Measurements from ENCODE around the gene TCP11L2.

Gene TCP11L2

GRCh38 chr12:106315523-106315922 is 13.0 kb downstream of the TCP11L2 start:
- no peak overlapping the region for H3K27ac ChIP-seq (ENCODE audit: low read depth, low read length)
- no peak overlapping the region for H3K4me3 ChIP-seq (ENCODE audit: low read depth in 1 of 2, low read length in 2 of 2)
- H3K36me3 ChIP-seq (ENCODE audit: control insufficient read depth in 1 of 2, insufficient read depth in 2 of 2, low read length in 2 of 2): peaks cover 0 to 32% of the 10 kb centered on the region in 2 donors

DNA sequence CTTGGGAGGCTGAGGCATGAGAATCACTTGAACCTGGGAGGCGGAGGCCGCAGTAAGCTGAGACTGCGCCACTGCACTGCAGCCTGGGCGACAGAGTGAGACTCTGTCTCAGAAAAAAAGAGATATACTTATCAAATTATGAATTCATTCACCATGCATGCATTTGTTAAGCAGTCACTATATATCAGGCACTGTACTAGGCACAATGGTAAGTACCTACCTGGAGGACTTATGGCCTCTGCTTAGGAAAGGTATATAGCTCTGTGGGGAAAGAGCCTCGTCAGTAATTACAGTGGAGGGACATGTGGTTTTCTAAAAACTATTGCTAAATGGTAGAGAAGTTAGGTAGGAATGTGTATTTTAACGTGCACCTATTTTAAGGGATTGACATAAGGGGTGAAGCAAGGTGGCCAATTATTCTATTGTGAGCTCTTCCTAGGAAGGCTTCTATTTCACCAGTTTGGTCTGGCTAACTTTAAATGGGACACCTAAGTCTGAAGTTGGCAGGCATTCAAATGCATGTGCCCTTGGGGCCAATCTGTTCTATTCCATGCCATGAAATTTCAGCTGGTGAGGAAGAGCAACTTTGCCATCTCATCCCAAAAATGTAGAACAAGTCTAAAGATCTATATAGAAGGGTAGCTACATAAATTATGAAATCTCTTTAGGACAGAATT is 15.0 kb downstream of the TCP11L2 start:
- no peak overlapping the region for H3K9ac ChIP-seq (ENCODE audit: low read depth in 1 of 2, low read length in 2 of 2)
- no peaks in the 10 kb centered on the region for H3K9me3 ChIP-seq (ENCODE audit: control insufficient read depth in 1 of 2, low read length in 2 of 2)
- H3K27ac ChIP-seq (ENCODE audit: low read depth, low read length): no peak overlapping the region
- H3K4me3 ChIP-seq (ENCODE audit: low read depth in 1 of 2, low read length in 2 of 2): no peak overlapping the region
- no peaks in the 10 kb centered on the region for H3K4me1 ChIP-seq (ENCODE audit: control insufficient read depth in 1 of 2, insufficient read depth in 2 of 2, low read length in 2 of 2)
- peaks cover 8 to 48% of the 10 kb centered on the region in 2 donors for H3K36me3 ChIP-seq (ENCODE audit: control insufficient read depth in 1 of 2, insufficient read depth in 2 of 2, low read length in 2 of 2)
- no peaks in the 10 kb centered on the region for H3K27me3 ChIP-seq (ENCODE audit: control insufficient read depth in 1 of 2, insufficient read depth in 2 of 2, low read length in 2 of 2)

More at GRCh38 chr12:106315523-106315922, 13.0 kb downstream of the TCP11L2 start:
- no peaks in the 10 kb centered on the region for H3K27me3 ChIP-seq (ENCODE audit: control insufficient read depth in 1 of 2, insufficient read depth in 2 of 2, low read length in 2 of 2)
- peaks cover 3 to 5% of the 10 kb centered on the region in 2 donors for H3K4me1 ChIP-seq (ENCODE audit: control insufficient read depth in 1 of 2, insufficient read depth in 2 of 2, low read length in 2 of 2)
- no peaks in the 10 kb centered on the region for H3K9me3 ChIP-seq (ENCODE audit: control insufficient read depth in 1 of 2, low read length in 2 of 2)
- no peak overlapping the region for H3K9ac ChIP-seq (ENCODE audit: low read depth in 1 of 2, low read length in 2 of 2)

GRCh38 chr12:106321139-106321850 is 18.8 kb downstream of the TCP11L2 start:
- Histone ChIP-seq H3K9ac (ENCODE audit: low read depth in 1 of 2, low read length in 2 of 2) (no peak overlapping the region), H3K36me3 (ENCODE audit: control insufficient read depth in 1 of 2, insufficient read depth in 2 of 2, low read length in 2 of 2) (peaks cover 19 to 55% of the 10 kb centered on the region in 2 donors), H3K9me3 (ENCODE audit: control insufficient read depth in 1 of 2, low read length in 2 of 2) (no peaks in the 10 kb centered on the region), H3K4me3 (ENCODE audit: low read depth in 1 of 2, low read length in 2 of 2) (no peak overlapping the region), H3K27ac (ENCODE audit: low read depth, low read length) (no peak overlapping the region), H3K4me1 (ENCODE audit: control insufficient read depth in 1 of 2, insufficient read depth in 2 of 2, low read length in 2 of 2) (no peaks in the 10 kb centered on the region), H3K27me3 (ENCODE audit: control insufficient read depth in 1 of 2, insufficient read depth in 2 of 2, low read length in 2 of 2) (no peaks in the 10 kb centered on the region)

DNA sequence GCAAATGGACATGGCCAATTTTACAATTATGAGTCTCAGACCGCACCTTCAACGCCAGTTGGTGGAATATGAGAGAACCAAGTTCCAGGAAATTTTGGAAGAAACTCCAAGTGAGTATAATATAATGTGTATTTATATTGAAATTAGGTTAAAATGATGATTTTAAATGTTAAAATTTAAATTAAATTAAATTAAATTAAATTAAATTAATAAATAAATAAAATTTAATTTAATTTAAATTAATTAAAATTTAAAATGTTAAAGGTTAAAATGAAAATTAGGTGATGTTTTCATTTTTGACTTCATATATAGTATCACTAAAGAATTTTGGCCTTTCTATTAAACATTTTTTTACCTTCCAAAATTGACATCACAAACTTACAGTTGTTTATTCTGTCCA is 21.0 kb downstream of the TCP11L2 start:
- H3K4me3 ChIP-seq (ENCODE audit: low read depth in 1 of 2, low read length in 2 of 2): no peak overlapping the region
- no peaks in the 10 kb centered on the region for H3K9me3 ChIP-seq (ENCODE audit: control insufficient read depth in 1 of 2, low read length in 2 of 2)
- peaks cover 0 to under 1% of the 10 kb centered on the region in 2 donors for H3K4me1 ChIP-seq (ENCODE audit: control insufficient read depth in 1 of 2, insufficient read depth in 2 of 2, low read length in 2 of 2)
- H3K27ac ChIP-seq (ENCODE audit: low read depth, low read length): no peak overlapping the region
- H3K9ac ChIP-seq (ENCODE audit: low read depth in 1 of 2, low read length in 2 of 2): no peak overlapping the region
- peaks cover 22 to 48% of the 10 kb centered on the region in 2 donors for H3K36me3 ChIP-seq (ENCODE audit: control insufficient read depth in 1 of 2, insufficient read depth in 2 of 2, low read length in 2 of 2)
- H3K27me3 ChIP-seq (ENCODE audit: control insufficient read depth in 1 of 2, insufficient read depth in 2 of 2, low read length in 2 of 2): no peaks in the 10 kb centered on the region

DNA sequence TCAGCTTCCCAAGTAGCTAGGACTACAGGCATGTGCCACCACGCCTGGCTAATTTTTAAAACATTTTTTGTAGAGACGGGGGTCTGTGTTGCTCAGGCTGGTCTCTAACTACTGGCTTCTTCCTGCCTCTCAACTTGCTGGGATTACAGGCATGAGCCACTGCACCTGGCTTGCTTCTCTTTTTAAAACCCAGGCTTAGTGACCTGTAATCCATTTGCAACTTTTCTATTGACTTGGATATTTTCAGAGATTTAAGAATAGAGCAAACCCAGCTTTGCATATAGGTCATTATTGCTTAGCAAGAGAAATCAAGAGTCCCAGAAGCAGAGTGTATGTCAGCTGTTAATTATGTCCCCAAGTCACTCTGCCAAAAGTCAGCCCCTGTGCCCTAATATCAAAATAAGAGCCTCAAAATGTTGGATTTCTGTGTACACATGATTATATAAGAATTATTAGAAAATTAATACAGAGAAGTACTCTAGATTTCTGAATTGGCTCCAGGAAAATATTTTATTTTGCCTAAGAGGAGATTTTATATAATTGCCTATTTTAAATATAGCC is 24.9 kb downstream of the TCP11L2 start:
- Histone ChIP-seq H3K4me3 (ENCODE audit: low read depth in 1 of 2, low read length in 2 of 2) (no peak overlapping the region), H3K4me1 (ENCODE audit: control insufficient read depth in 1 of 2, insufficient read depth in 2 of 2, low read length in 2 of 2) (peaks cover 0 to 9% of the 10 kb centered on the region in 2 donors), H3K27ac (ENCODE audit: low read depth, low read length) (no peak overlapping the region), H3K27me3 (ENCODE audit: control insufficient read depth in 1 of 2, insufficient read depth in 2 of 2, low read length in 2 of 2) (no peaks in the 10 kb centered on the region), H3K36me3 (ENCODE audit: control insufficient read depth in 1 of 2, insufficient read depth in 2 of 2, low read length in 2 of 2) (peaks cover 14 to 25% of the 10 kb centered on the region in 2 donors), H3K9me3 (ENCODE audit: control insufficient read depth in 1 of 2, low read length in 2 of 2) (no peaks in the 10 kb centered on the region), H3K9ac (ENCODE audit: low read depth in 1 of 2, low read length in 2 of 2) (no peak overlapping the region)

GRCh38 chr12:106328735-106329134 is 26.2 kb downstream of the TCP11L2 start:
- H3K27ac ChIP-seq (ENCODE audit: low read depth, low read length): no peak overlapping the region
- peaks cover 0 to 9% of the 10 kb centered on the region in 2 donors for H3K4me1 ChIP-seq (ENCODE audit: control insufficient read depth in 1 of 2, insufficient read depth in 2 of 2, low read length in 2 of 2)
- peaks cover 14 to 17% of the 10 kb centered on the region in 2 donors for H3K36me3 ChIP-seq (ENCODE audit: control insufficient read depth in 1 of 2, insufficient read depth in 2 of 2, low read length in 2 of 2)

DNA sequence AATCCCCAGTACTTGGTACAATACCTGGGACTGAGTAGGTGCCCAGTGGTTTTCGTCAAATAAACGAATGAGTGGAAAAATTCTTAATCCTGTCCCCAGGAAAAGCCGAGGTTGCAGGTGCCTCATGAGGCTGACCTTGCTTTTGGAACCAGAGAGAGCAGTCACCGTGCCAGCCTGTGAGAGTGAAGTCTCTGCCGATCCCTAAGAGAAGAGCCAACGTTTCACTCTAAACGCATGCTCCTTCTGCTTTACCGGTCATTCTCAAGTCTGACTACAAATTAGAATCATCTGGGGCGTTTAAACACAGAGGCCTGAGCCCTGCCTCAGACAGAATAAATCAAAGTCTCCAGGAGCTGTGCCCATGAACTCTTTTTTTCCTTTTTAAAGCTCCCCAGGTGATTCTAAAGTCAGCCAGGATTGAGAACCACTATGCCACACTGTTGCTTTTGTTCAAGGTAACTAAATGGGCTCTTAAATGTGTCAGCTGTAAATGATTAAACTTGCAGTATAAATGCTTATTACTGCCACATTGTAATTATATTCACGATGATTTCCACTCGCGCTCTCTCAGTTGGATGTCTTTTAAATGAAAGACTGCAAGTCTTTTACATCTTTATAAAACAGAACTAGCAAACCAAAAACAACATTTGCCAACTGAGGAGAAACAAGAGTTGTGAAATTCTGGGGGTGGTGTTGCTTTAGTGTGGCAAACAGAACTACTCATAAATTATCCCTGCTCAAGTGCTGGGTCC is 26.9 kb downstream of the TCP11L2 start:
- peaks cover 0 to 9% of the 10 kb centered on the region in 2 donors for H3K4me1 ChIP-seq (ENCODE audit: control insufficient read depth in 1 of 2, insufficient read depth in 2 of 2, low read length in 2 of 2)
- H3K27me3 ChIP-seq (ENCODE audit: control insufficient read depth in 1 of 2, insufficient read depth in 2 of 2, low read length in 2 of 2): no peaks in the 10 kb centered on the region
- H3K9ac ChIP-seq (ENCODE audit: low read depth in 1 of 2, low read length in 2 of 2): no peak overlapping the region
- H3K9me3 ChIP-seq (ENCODE audit: control insufficient read depth in 1 of 2, low read length in 2 of 2): no peaks in the 10 kb centered on the region
- H3K27ac ChIP-seq (ENCODE audit: low read depth, low read length): no peak overlapping the region
- H3K36me3 ChIP-seq (ENCODE audit: control insufficient read depth in 1 of 2, insufficient read depth in 2 of 2, low read length in 2 of 2): peaks cover 8 to 11% of the 10 kb centered on the region in 2 donors
- H3K4me3 ChIP-seq (ENCODE audit: low read depth in 1 of 2, low read length in 2 of 2): no peak overlapping the region

More at GRCh38 chr12:106328735-106329134, 26.2 kb downstream of the TCP11L2 start:
- Histone ChIP-seq H3K9me3 (ENCODE audit: control insufficient read depth in 1 of 2, low read length in 2 of 2) (no peaks in the 10 kb centered on the region), H3K27me3 (ENCODE audit: control insufficient read depth in 1 of 2, insufficient read depth in 2 of 2, low read length in 2 of 2) (no peaks in the 10 kb centered on the region), H3K9ac (ENCODE audit: low read depth in 1 of 2, low read length in 2 of 2) (no peak overlapping the region), H3K4me3 (ENCODE audit: low read depth in 1 of 2, low read length in 2 of 2) (no peak overlapping the region)

- Histone ChIP-seq H3K36me3 (ENCODE audit: control insufficient read depth in 1 of 2, insufficient read depth in 2 of 2, low read length in 2 of 2) (no peaks in the 10 kb centered on the region), H3K4me1 (ENCODE audit: control insufficient read depth in 1 of 2, insufficient read depth in 2 of 2, low read length in 2 of 2) (peaks cover 0 to 9% of the 10 kb centered on the region in 2 donors), H3K27ac (ENCODE audit: low read depth, low read length) (no peak overlapping the region), H3K27me3 (ENCODE audit: control insufficient read depth in 1 of 2, insufficient read depth in 2 of 2, low read length in 2 of 2) (no peaks in the 10 kb centered on the region), H3K9ac (ENCODE audit: low read depth in 1 of 2, low read length in 2 of 2) (no peak overlapping the region), H3K4me3 (ENCODE audit: low read depth in 1 of 2, low read length in 2 of 2) (no peak overlapping the region), H3K9me3 (ENCODE audit: control insufficient read depth in 1 of 2, low read length in 2 of 2) (no peaks in the 10 kb centered on the region)
Observed at GRCh38 chr12:106331599-106331998, 29.1 kb downstream of the TCP11L2 start.

DNA sequence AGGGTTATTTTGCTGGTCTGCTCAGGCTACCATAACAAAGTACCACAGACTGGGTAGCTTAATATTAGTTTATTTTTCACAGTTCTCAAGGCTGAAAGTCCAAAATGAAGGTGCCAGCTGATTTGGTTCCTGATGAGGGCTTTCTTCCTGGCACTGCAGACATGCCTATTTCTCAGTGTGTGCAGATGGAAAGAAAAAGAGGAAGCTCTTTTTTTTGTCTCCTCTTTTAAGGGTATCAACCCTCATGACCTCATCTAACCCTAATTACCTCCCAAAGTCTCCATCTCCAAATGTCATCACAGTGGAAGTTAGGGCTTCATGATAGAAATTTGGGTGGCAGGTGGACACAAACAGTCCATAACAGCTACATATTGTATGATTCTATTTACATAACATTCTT is 30.0 kb downstream of the TCP11L2 start:
- H3K27ac ChIP-seq (ENCODE audit: low read depth, low read length): no peak overlapping the region
- no peaks in the 10 kb centered on the region for H3K9me3 ChIP-seq (ENCODE audit: control insufficient read depth in 1 of 2, low read length in 2 of 2)
- H3K4me3 ChIP-seq (ENCODE audit: low read depth in 1 of 2, low read length in 2 of 2): no peak overlapping the region
- no peaks in the 10 kb centered on the region for H3K36me3 ChIP-seq (ENCODE audit: control insufficient read depth in 1 of 2, insufficient read depth in 2 of 2, low read length in 2 of 2)
- peaks cover 0 to 9% of the 10 kb centered on the region in 2 donors for H3K4me1 ChIP-seq (ENCODE audit: control insufficient read depth in 1 of 2, insufficient read depth in 2 of 2, low read length in 2 of 2)
- H3K27me3 ChIP-seq (ENCODE audit: control insufficient read depth in 1 of 2, insufficient read depth in 2 of 2, low read length in 2 of 2): no peaks in the 10 kb centered on the region
- H3K9ac ChIP-seq (ENCODE audit: low read depth in 1 of 2, low read length in 2 of 2): no peak overlapping the region

Measured in duodenal mucosa (tissue), 2 donors.